Stimulated activated CD4-positive, alpha-beta T cell treated with anti-CD3 and anti-CD28 coated beads, Interleukin-1b, Interleukin-23, amount 100 ng/mL, for 24 hours (primary cell): ENCODE data around the gene OGN.

ENCODE experiments used
- DNase-seq, 4 experiments: peaks; one replicate each; pipeline ENCODE4 v3.0.0-alpha.2; 2020; ENCODE audit warnings: low read depth in 4 of 4, low spot score in 1 of 4

Gene OGN

DNA sequence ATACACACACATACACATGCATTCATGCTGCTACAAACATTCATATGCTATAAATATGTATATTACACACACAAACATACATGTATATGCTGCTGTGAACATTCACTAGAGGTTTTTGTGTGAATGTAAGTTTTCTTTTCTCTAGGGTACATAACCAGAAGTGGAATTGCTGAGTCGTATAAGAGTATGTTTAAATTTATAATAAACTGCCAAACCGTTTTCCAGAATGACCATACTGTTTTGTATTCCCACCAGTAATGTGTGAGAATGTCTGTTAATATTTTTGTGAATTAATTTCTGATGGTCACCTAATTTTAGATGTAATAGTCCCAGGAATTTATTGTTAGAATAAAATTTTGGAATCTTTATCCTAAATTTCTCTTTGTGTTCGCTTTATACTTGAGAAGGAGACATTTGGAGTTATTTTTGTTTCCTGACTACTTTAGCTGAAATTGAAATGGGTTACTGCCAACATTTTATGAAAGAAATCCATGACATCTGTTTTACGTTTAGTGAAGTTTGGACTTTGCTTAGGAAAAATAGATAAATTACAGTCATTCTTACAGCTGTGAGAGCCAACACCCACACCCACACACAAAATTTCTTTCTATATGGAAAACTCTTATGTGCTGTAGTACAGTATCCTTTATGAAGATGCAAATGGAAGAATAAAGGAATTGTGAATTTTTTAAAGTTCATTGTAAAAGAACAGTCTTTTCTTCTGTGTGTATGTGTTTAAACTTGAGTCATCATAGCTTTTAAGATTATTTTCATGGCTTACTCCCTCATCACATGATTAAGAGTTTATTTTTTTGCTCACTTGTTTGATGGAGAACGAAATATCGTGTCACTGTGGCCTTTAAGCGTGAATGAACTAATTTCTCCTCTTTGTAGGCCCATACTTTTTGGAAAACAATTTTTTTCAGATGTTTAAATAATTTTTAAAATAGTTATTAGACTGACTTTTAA is 54.3 kb downstream of the OGN start:
- DNase-seq: no peak

GRCh38 chr9:92345582-92345981 is 58.8 kb downstream of the OGN start:
- no peak for DNase-seq

DNA sequence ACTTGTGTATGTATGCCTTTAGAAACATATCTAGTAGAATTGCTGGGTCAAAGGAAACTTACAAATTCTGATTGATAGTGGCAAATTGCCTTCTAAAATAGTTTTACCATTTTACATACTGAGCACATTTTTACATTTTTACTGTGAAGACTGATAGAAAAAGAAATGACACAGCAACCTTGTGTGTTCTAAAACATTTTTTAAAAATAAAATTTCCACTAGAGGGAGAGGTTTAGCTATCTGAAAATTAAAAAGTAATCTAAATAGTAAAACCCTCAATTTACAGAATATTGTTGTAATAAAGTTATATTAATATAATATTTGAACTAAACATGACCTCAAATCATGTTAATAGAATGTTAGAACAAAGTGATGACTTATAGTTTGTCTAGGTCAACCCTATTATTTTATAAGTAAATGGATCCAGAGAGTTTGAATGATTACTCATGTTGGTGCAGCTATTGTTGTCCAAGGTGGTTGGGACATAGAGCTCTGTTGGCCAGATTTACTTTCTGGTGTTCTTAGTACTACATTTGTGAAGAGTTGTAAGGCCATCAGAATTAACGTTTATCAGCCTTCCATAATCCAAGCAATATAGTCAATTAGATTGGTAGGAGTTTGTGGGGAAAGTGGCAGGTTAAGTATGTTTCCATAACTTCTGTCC is 61.4 kb downstream of the OGN start:
- no peak for DNase-seq

DNA sequence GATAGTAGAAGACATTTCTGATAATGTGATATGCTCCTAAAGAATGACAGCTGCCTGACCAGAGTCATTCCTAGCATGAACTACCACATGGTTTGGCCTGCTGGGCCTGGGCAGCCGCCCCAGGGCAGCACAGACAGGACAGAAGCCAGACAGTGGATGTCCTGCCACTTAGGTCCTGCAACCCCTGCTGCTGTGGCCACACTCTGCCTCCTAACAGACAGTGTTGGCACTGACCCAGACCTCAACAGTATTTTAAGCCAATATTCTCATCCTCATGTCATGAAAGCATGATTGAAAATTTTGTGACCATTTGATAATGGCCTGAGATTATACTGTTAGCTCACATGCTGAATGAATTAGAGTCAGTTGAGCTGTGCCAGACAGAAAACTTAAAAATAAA is 62.8 kb downstream of the OGN start:
- DNase-seq: no peak

DNA sequence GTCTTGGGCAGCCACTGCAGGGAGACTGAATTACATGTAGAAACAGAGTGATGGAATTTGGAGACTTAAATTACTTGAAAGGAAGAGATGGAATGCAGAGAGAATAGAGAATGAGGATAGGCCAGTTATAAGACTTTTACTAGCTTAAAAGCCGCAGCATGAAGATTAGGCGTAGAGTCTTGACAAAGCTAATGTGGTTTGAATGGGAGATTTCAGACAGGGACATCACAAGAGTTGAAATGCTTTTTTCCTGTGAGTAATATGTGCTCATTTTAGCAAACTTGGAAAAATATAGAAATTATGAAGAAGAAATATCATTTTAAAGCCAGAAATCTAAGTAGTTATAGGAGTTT is 71.1 kb downstream of the OGN start:
- DNase-seq: no peak
